GM13976 (cell line): ENCODE measurements around the gene NCAN.

Experiments
- DNase-seq: peaks from one replicate; pipeline ENCODE4 v3.0.0; 2012; ENCODE audit warnings: low spot score
- CTCF ChIP-seq: IDR thresholded peaks from 2 replicates; pipeline ENCODE4 v1.5.1; 2012; ENCODE audit warnings: borderline replicate concordance, mild to moderate bottlenecking; ENCODE audit not compliant: insufficient read depth; ENCODE audit errors: extremely low read depth, missing control alignments, control extremely low read depth
- in situ Hi-C: fragments of 300-500 bp; cut with MboI; formaldehyde crosslinking; loops from one replicate; pipeline ENCODE4 v1.12.0; 2022; ENCODE audit warnings: low sequenced_read_pairs, mixed read lengths, inconsistent platforms; ENCODE audit not compliant: unreplicated experiment

NCAN gene

GRCh38 chr19:19224150-19224851 is 12.5 kb downstream of the NCAN start:
- DNase-seq: no peak
- TF ChIP-seq CTCF: no peak
- in situ Hi-C loops: no loop called here

- DNase-seq: peak; percentile 92
- TF ChIP-seq CTCF: peak; percentile 79
- in situ Hi-C loops: no loop called here
These were observed 13.2 kb downstream of the NCAN start for GRCh38 chr19:19224852-19225494.

GRCh38 chr19:19226204-19226603 is 14.4 kb downstream of the NCAN start:
- in situ Hi-C loops: no loop called here
- no peak for DNase-seq
- no peak for TF ChIP-seq CTCF

GRCh38 chr19:19226663-19227062 is 14.9 kb downstream of the NCAN start:
- no peak for DNase-seq
- TF ChIP-seq CTCF: no peak
- in situ Hi-C loops: no loop called here

- peak; percentile 32 for DNase-seq
- TF ChIP-seq CTCF: no peak
- in situ Hi-C loops: no loop called here
These were observed 15.5 kb downstream of the NCAN start for GRCh38 chr19:19227217-19227616.

- no peak for TF ChIP-seq CTCF
- in situ Hi-C loops: no loop called here
- DNase-seq: no peak
These were observed 17.9 kb downstream of the NCAN start for GRCh38 chr19:19229701-19230100.

- no peak for TF ChIP-seq CTCF
- in situ Hi-C loops: no loop called here
- no peak for DNase-seq
These were observed 19.2 kb downstream of the NCAN start for GRCh38 chr19:19230999-19231398.
